Measurements from ENCODE around the gene NTN4. TPM values are rescaled to one million over a fixed set of nuclear protein-coding genes. Genes with fewer than 3 reads are reported as not detected.

NTN4 gene
- total RNA-seq, 1 donor from 2014 or later, result 0.13 TPM

DNA sequence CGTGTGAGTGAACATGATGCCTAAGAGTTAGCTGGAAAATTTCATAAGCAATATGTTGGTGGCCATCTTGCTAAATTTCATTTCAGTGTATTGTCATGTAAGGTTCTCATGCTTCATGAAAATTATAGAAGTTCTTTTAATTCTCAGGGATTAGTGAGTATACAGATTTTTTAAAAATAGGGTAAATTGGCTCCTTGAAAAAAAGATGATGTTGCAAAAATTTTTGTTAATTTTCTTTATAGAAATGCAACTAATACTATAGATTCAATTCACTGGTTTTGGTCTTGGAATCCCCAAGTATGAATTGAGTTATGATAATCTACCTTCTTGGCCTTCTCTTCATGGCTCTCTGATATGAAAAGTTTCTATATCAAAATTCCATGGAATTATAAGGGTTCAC is 75.4 kb downstream of the NTN4 start:
- H3K36me3 Mint-ChIP-seq (ENCODE audit: low read depth, unreplicated experiment), result no peaks in the 10 kb centered on the region
- no peaks in the 10 kb centered on the region for H3K9me3 Mint-ChIP-seq (ENCODE audit: unreplicated experiment)
- H3K27me3 Mint-ChIP-seq (ENCODE audit: unreplicated experiment), result no peaks in the 10 kb centered on the region

DNA sequence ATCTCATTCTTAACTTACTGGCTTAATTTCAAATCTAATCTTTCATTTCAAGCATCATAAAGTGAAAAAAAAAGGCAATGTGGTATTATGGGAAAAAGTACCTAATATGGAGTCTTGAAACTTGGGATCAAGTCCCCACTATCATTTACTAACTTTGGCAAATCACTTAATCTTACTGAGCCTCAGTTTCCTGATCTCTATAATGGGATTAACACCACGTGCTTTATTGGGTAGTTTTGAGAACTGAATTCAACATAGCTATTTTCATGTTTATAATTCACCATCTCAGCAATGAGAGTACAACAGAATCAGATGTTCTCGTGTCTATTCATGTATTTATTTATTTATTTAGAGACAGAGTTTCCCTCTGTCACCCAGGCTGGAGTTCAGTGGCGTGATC is 78.3 kb downstream of the NTN4 start:
- peaks cover under 1% of the 10 kb centered on the region for H3K4me1 Mint-ChIP-seq (ENCODE audit: unreplicated experiment)

More for the DNA sequence above, 75.4 kb downstream of the NTN4 start:
- TF ChIP-seq, protein P1, sequence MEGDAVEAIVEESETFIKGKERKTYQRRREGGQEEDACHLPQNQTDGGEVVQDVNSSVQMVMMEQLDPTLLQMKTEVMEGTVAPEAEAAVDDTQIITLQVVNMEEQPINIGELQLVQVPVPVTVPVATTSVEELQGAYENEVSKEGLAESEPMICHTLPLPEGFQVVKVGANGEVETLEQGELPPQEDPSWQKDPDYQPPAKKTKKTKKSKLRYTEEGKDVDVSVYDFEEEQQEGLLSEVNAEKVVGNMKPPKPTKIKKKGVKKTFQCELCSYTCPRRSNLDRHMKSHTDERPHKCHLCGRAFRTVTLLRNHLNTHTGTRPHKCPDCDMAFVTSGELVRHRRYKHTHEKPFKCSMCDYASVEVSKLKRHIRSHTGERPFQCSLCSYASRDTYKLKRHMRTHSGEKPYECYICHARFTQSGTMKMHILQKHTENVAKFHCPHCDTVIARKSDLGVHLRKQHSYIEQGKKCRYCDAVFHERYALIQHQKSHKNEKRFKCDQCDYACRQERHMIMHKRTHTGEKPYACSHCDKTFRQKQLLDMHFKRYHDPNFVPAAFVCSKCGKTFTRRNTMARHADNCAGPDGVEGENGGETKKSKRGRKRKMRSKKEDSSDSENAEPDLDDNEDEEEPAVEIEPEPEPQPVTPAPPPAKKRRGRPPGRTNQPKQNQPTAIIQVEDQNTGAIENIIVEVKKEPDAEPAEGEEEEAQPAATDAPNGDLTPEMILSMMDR (IDR thresholded peaks at IDR 0.05; ENCODE audit: unreplicated experiment), result no peak
- Mint-ChIP-seq H3K4me3 (ENCODE audit: unreplicated experiment) (no peak overlapping the region), H3K4me1 (ENCODE audit: unreplicated experiment) (peaks cover 8% of the 10 kb centered on the region), H3K27ac (ENCODE audit: unreplicated experiment) (no peak overlapping the region)
- no peak for DNase-seq (ENCODE audit: low spot score)

DNA sequence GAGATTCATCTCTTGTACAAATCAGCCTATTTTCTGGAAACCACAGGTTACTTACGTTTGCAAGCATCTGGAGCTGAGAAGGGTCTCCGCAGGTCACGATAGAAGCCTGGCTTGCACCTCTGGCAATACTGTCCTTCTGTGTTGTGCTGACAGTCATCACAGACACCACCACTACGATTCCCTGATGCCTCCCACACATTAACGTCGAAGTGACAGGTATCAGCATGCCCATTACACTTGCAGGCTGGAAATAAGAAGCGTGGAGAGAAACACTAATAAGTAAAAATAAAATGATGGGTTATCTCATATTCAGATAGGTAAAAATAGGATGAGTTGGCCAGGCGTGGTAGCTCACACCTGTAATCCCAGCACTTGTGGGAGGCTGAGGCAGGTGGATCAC is 80.2 kb downstream of the NTN4 start:
- TF ChIP-seq, protein P1 (IDR thresholded peaks at IDR 0.05; ENCODE audit: unreplicated experiment), result no peak
- Mint-ChIP-seq H3K9me3 (ENCODE audit: unreplicated experiment) (no peaks in the 10 kb centered on the region), H3K4me3 (ENCODE audit: unreplicated experiment) (no peak overlapping the region), H3K4me1 (ENCODE audit: unreplicated experiment) (peaks cover 4% of the 10 kb centered on the region), H3K27me3 (ENCODE audit: unreplicated experiment) (no peaks in the 10 kb centered on the region), H3K27ac (ENCODE audit: unreplicated experiment) (no peak overlapping the region), H3K36me3 (ENCODE audit: low read depth, unreplicated experiment) (no peaks in the 10 kb centered on the region)
- DNase-seq (ENCODE audit: low spot score), result no peak

More for the DNA sequence above, 78.3 kb downstream of the NTN4 start:
- no peak for DNase-seq (ENCODE audit: low spot score)
- Mint-ChIP-seq H3K36me3 (ENCODE audit: low read depth, unreplicated experiment) (no peaks in the 10 kb centered on the region), H3K4me3 (ENCODE audit: unreplicated experiment) (no peak overlapping the region), H3K27ac (ENCODE audit: unreplicated experiment) (no peak overlapping the region), H3K9me3 (ENCODE audit: unreplicated experiment) (no peaks in the 10 kb centered on the region), H3K27me3 (ENCODE audit: unreplicated experiment) (no peaks in the 10 kb centered on the region)
- TF ChIP-seq, protein P1 (IDR thresholded peaks at IDR 0.05; ENCODE audit: unreplicated experiment), result no peak

DNA sequence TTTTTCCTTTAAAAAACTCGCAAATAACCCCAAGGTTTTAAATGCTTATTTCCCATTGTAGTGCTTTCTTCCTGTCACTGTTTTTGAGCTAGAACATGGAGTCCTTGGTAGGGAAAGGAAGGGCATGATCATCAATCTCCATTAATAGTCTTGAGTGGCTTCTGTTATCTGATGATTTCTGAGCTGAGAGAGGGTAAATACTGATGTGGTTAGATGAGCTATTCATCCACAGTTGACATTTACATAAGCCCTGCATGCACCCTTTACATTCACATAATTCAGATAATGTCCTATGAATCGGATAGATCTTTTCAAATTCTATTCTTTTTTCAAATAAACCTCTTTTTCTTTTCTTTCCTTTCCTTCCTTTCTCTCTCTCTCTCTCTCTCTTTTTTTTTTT is 81.4 kb downstream of the NTN4 start:
- H3K4me1 Mint-ChIP-seq (ENCODE audit: unreplicated experiment), result peaks cover 4% of the 10 kb centered on the region
- no peak overlapping the region for H3K27ac Mint-ChIP-seq (ENCODE audit: unreplicated experiment)
- no peaks in the 10 kb centered on the region for H3K9me3 Mint-ChIP-seq (ENCODE audit: unreplicated experiment)

DNA sequence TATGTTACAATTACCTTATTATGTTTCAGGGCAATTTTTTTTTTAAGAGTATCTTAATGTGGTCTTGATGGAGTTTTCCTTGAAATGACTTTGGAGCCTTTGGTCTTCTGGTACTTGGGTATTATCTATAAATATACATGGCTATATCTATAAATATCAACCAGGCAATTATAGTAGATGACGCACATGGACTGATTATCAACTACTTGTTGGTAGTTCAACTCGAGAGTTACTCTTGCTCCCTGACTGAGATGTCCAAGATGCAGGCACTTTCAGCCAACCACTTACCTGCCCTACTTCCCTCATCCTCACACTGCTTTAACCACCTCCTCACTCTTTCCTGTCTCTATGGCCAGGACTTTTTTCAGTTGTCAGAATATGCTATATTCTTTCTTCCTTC is 85.4 kb downstream of the NTN4 start:
- DNase-seq (ENCODE audit: low spot score), result no peak
- Mint-ChIP-seq H3K36me3 (ENCODE audit: low read depth, unreplicated experiment) (no peaks in the 10 kb centered on the region), H3K27ac (ENCODE audit: unreplicated experiment) (no peak overlapping the region), H3K9me3 (ENCODE audit: unreplicated experiment) (no peaks in the 10 kb centered on the region), H3K27me3 (ENCODE audit: unreplicated experiment) (no peaks in the 10 kb centered on the region), H3K4me1 (ENCODE audit: unreplicated experiment) (peaks cover 4% of the 10 kb centered on the region), H3K4me3 (ENCODE audit: unreplicated experiment) (no peak overlapping the region)
- TF ChIP-seq, protein P1 (IDR thresholded peaks at IDR 0.05; ENCODE audit: unreplicated experiment), result no peak

More for the DNA sequence above, 81.4 kb downstream of the NTN4 start:
- H3K4me3 Mint-ChIP-seq (ENCODE audit: unreplicated experiment), result no peak overlapping the region
- no peak for DNase-seq (ENCODE audit: low spot score)
- H3K27me3 Mint-ChIP-seq (ENCODE audit: unreplicated experiment), result no peaks in the 10 kb centered on the region
- TF ChIP-seq, protein P1 (IDR thresholded peaks at IDR 0.05; ENCODE audit: unreplicated experiment), result no peak
- H3K36me3 Mint-ChIP-seq (ENCODE audit: low read depth, unreplicated experiment), result no peaks in the 10 kb centered on the region
